Daoy (cell line): ENCODE results near the gene PCBD2. TPM values are rescaled to one million over a fixed set of nuclear protein-coding genes. Genes with fewer than 3 reads are reported as not detected.
"Not testable (repeated sequence)": the region's sequence is repeated elsewhere in the genome, so short reads cannot be mapped to it uniquely, and the experiment has no call there.

Experiments
- DNase-seq: peaks from one replicate; pipeline ENCODE4 v3.0.0-alpha.2; 2015; ENCODE audit warnings: low read depth
- total RNA-seq: library from RNA; depleted of rRNA; stranded (reverse); fragments of >200 nt; shearing (Covaris generic); gene quantifications from 2 replicates; pipeline ENCODE4 v1.2.3, GENCODE V29; 2014

PCBD2 gene
- total RNA-seq, 1 experiment from 2014 or later, result 8.7 TPM

- no peak for DNase-seq
Observed at GRCh38 chr5:134963098-134963497, 58.2 kb downstream of the PCBD2 start.

GRCh38 chr5:134964359-134965270 is 59.7 kb downstream of the PCBD2 start:
- no peak for DNase-seq

GRCh38 chr5:134965271-134965825 is 60.4 kb downstream of the PCBD2 start:
- DNase-seq, result no peak

- no peak for DNase-seq
Observed at GRCh38 chr5:134967607-134968006, 62.7 kb downstream of the PCBD2 start, which contains the start of gene CATSPER3. CATSPER3 (plus strand) TSS chr5:134967907; CDS start chr5:134967992, 85 bp downstream.

- DNase-seq, result no peak
Observed at GRCh38 chr5:134968055-134968454, 63.1 kb downstream of the PCBD2 start.

- DNase-seq, result no peak
Observed at GRCh38 chr5:134969166-134969565, 64.2 kb downstream of the PCBD2 start.

GRCh38 chr5:134975078-134975715 is 70.3 kb downstream of the PCBD2 start:
- no peak for DNase-seq

- no peak for DNase-seq
Observed at GRCh38 chr5:134975843-134976242, 70.9 kb downstream of the PCBD2 start.

- no peak for DNase-seq
Observed at GRCh38 chr5:134976841-134977240, 71.9 kb downstream of the PCBD2 start.

GRCh38 chr5:134979416-134979815 is 74.5 kb downstream of the PCBD2 start:
- DNase-seq, result no peak

GRCh38 chr5:134982230-134982629 is 77.3 kb downstream of the PCBD2 start:
- no peak for DNase-seq

- DNase-seq, result no peak
Observed at GRCh38 chr5:134989266-134989830, 84.4 kb downstream of the PCBD2 start.

- not testable (repeated sequence) for DNase-seq
Observed at GRCh38 chr5:134990183-134990582, 85.3 kb downstream of the PCBD2 start.

- DNase-seq, result no peak
Observed at GRCh38 chr5:134992148-134992547, 87.2 kb downstream of the PCBD2 start.

GRCh38 chr5:134993161-134993560 is 88.2 kb downstream of the PCBD2 start:
- DNase-seq, result no peak

GRCh38 chr5:134994560-134995156 is 89.7 kb downstream of the PCBD2 start:
- no peak for DNase-seq

- no peak for DNase-seq
Observed at GRCh38 chr5:134995850-134996402, 91.0 kb downstream of the PCBD2 start.

GRCh38 chr5:134997015-134997414 is 92.1 kb downstream of the PCBD2 start:
- no peak for DNase-seq

GRCh38 chr5:134998068-134998467 is 93.1 kb downstream of the PCBD2 start:
- DNase-seq, result not testable (repeated sequence)

GRCh38 chr5:135004376-135004775 is 99.4 kb downstream of the PCBD2 start:
- DNase-seq, result no peak

- DNase-seq, result no peak
Observed at GRCh38 chr5:135005076-135005475, 100.1 kb downstream of the PCBD2 start.

- DNase-seq, result no peak
Observed at GRCh38 chr5:135007305-135007704, 102.4 kb downstream of the PCBD2 start.
